ENCODE results near the gene EVI5L. TPM values are rescaled to one million over a fixed set of nuclear protein-coding genes. Genes with fewer than 3 reads are reported as not detected.
A peak's percentile ranks its signal among the peaks of the same experiment; 100 is the strongest.

The EVI5L gene
- total RNA-seq, 2 experiments from 2014 or later: 8.0 to 9.3 TPM

DNA sequence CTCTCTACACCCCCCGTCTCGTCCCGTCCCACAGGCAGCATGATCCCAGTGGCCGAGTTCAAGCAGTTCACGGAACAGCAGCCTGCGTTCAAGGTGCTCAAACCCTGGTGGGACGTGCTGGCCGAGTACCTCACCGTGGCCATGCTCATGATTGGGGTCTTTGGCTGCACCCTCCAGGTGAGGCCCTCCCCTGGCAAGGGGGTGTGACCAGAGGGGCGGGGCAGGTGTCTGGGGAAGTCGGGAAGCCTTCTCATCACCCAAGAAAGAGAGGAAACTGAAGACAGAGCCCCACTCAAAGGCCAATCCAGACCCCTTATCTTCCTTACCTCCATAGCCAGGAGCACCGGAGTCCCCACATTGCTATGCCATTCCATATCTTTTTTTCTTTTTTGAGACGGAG, 65.5 kb downstream of the EVI5L start:
- DNase-seq (no peak), ATAC-seq (no peak)
- H3K27me3 Mint-ChIP-seq (ENCODE audit: low read depth): peaks cover 4% of the 10 kb centered on the region
- ChIA-PET POLR2A (no interaction called here), CTCF (no interaction called here)
- H3K4me3 Mint-ChIP-seq: no peak overlapping the region
- H3K9me3 Mint-ChIP-seq (ENCODE audit: insufficient read depth): no peaks in the 10 kb centered on the region
- H3K36me3 Mint-ChIP-seq (ENCODE audit: low read depth): no peaks in the 10 kb centered on the region
- H3K4me1 Mint-ChIP-seq (ENCODE audit: low read depth): peaks cover 6% of the 10 kb centered on the region
- no peak overlapping the region for H3K27ac Mint-ChIP-seq

- Mint-ChIP-seq H3K27ac (no peak overlapping the region), H3K4me3 (no peak overlapping the region), H3K9me3 (ENCODE audit: insufficient read depth) (no peaks in the 10 kb centered on the region), H3K4me1 (ENCODE audit: low read depth) (peaks cover 6% of the 10 kb centered on the region), H3K36me3 (ENCODE audit: low read depth) (no peaks in the 10 kb centered on the region), H3K27me3 (ENCODE audit: low read depth) (no peaks in the 10 kb centered on the region)
- POLR2A ChIA-PET: interaction anchor here (1.3 kb wide), 1 partner anchor 20 kb away, joined by 4 read pairs; no protein-coding TSS in a partner anchor
- ATAC-seq (no peak), DNase-seq (no peak)
- CTCF ChIA-PET: interaction anchor here (2.5 kb wide), 1 partner anchor 28 kb away, joined by 11 read pairs; no protein-coding TSS in a partner anchor
Measured at GRCh38 chr19:7897292-7897691, 67.3 kb downstream of the EVI5L start.

GRCh38 chr19:7898967-7899366, 68.9 kb downstream of the EVI5L start:
- Mint-ChIP-seq H3K27me3 (ENCODE audit: low read depth) (no peaks in the 10 kb centered on the region), H3K27ac (no peak overlapping the region), H3K9me3 (ENCODE audit: insufficient read depth) (no peaks in the 10 kb centered on the region), H3K36me3 (ENCODE audit: low read depth) (peaks cover 3% of the 10 kb centered on the region), H3K4me3 (no peak overlapping the region), H3K4me1 (ENCODE audit: low read depth) (peaks cover 13% of the 10 kb centered on the region)
- ChIA-PET CTCF (interaction anchor here (1.3 to 2.5 kb wide), 2 partner anchors 21 to 30 kb away, joined by 3 to 11 read pairs; partner anchors contain the start of gene SNAPC2), POLR2A (no interaction called here)
- no peak for ATAC-seq
- DNase-seq: no peak

- DNase-seq: no peak
- Mint-ChIP-seq H3K27ac (no peak overlapping the region), H3K36me3 (ENCODE audit: low read depth) (peaks cover 7% of the 10 kb centered on the region), H3K27me3 (ENCODE audit: low read depth) (no peaks in the 10 kb centered on the region), H3K4me1 (ENCODE audit: low read depth) (peaks cover 16% of the 10 kb centered on the region), H3K4me3 (no peak overlapping the region), H3K9me3 (ENCODE audit: insufficient read depth) (no peaks in the 10 kb centered on the region)
- ChIA-PET CTCF (interaction anchor here (1.1 to 5.1 kb wide), 3 partner anchors 9 to 45 kb away, joined by 3 to 40 read pairs (median 4); no protein-coding TSS in a partner anchor), POLR2A (interaction anchor here (0.9 to 1.1 kb wide), 2 partner anchors 19 to 34 kb away, joined by 3 read pairs; no protein-coding TSS in a partner anchor)
- ATAC-seq: no peak
Measured at GRCh38 chr19:7899751-7900378, 69.8 kb downstream of the EVI5L start.

- ChIA-PET POLR2A (interaction anchor here (0.9 to 1.1 kb wide), 2 partner anchors 20 to 35 kb away, joined by 3 read pairs; no protein-coding TSS in a partner anchor), CTCF (interaction anchor here (1.1 to 5.1 kb wide), 3 partner anchors 9 to 44 kb away, joined by 3 to 40 read pairs (median 4); no protein-coding TSS in a partner anchor)
- no peak for ATAC-seq
- Mint-ChIP-seq H3K4me3 (no peak overlapping the region), H3K27me3 (ENCODE audit: low read depth) (no peaks in the 10 kb centered on the region), H3K9me3 (ENCODE audit: insufficient read depth) (no peaks in the 10 kb centered on the region), H3K36me3 (ENCODE audit: low read depth) (peaks cover 11% of the 10 kb centered on the region), H3K27ac (no peak overlapping the region), H3K4me1 (ENCODE audit: low read depth) (peaks cover 21% of the 10 kb centered on the region)
- DNase-seq: no peak
Measured at GRCh38 chr19:7900401-7900870, 70.4 kb downstream of the EVI5L start.

DNA sequence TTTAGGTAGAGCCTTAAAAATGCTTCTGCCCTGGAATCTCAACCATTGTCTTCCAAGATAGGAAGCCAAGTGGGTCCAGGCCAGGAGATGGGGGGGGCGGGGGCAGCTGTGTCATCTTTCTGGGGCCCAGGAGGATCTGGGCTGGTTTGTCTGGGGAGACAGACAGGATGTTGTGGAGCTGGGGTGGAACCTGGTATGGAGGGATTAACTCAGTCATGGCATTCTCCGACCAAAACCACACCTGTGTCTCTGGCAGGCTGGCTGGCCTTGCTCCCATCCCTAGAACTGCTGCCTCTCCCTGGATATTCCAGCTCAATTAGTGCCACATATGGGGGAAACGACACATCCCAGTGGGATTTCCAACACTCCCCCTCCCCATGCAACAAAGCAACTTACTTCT, 70.9 kb downstream of the EVI5L start:
- CTCF ChIA-PET: interaction anchor here (1.1 to 5.1 kb wide), 5 partner anchors 10 to 48 kb away, joined by 3 to 40 read pairs (median 4); partner anchors contain the start of gene TIMM44
- H3K9me3 Mint-ChIP-seq (ENCODE audit: insufficient read depth): no peaks in the 10 kb centered on the region
- no peaks in the 10 kb centered on the region for H3K27me3 Mint-ChIP-seq (ENCODE audit: low read depth)
- DNase-seq (no peak), ATAC-seq (no peak)
- POLR2A ChIA-PET: interaction anchor here (0.9 to 1.1 kb wide), 2 partner anchors 20 to 35 kb away, joined by 3 read pairs; no protein-coding TSS in a partner anchor
- peaks cover 14% of the 10 kb centered on the region for H3K36me3 Mint-ChIP-seq (ENCODE audit: low read depth)
- peaks cover 25% of the 10 kb centered on the region for H3K4me1 Mint-ChIP-seq (ENCODE audit: low read depth)
- no peak overlapping the region for H3K4me3 Mint-ChIP-seq
- no peak overlapping the region for H3K27ac Mint-ChIP-seq

GRCh38 chr19:7901337-7901736, 71.3 kb downstream of the EVI5L start:
- POLR2A ChIA-PET: no interaction called here
- H3K36me3 Mint-ChIP-seq (ENCODE audit: low read depth): peaks cover 14% of the 10 kb centered on the region
- no peak for DNase-seq
- no peak for ATAC-seq
- no peaks in the 10 kb centered on the region for H3K9me3 Mint-ChIP-seq (ENCODE audit: insufficient read depth)
- no peak overlapping the region for H3K4me3 Mint-ChIP-seq
- no peak overlapping the region for H3K27ac Mint-ChIP-seq
- CTCF ChIA-PET: interaction anchor here (0.6 to 5.1 kb wide), 5 partner anchors 10 to 49 kb away, joined by 3 to 40 read pairs (median 4); partner anchors contain the start of gene TIMM44
- H3K27me3 Mint-ChIP-seq (ENCODE audit: low read depth): no peaks in the 10 kb centered on the region
- peaks cover 26% of the 10 kb centered on the region for H3K4me1 Mint-ChIP-seq (ENCODE audit: low read depth)

DNA sequence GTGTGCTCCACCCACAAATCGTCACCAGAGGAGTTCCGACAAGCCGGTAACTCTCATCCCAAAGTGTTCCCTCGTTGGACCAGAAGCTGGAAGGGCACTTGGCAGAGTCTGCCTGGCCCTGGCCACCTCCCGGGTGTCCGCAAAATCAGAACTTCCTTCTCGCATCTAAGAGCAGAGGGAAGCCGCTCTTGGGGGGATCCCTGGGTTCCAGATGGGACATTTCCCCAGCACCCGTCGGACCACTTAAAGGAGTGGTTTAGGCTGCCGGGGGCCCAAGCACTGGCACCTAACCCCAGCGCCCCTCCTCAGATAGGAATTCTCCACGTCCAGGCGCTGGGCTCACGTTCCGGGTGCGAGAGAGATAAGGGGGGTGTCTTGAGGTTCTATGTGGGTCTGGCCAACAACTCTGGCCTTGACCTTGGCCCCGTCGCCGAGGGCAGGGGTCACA, 72.8 kb downstream of the EVI5L start:
- CTCF ChIA-PET: interaction anchor here (1.0 to 5.1 kb wide), 9 partner anchors 12 to 50 kb away, joined by 3 to 40 read pairs (median 4); partner anchors contain the start of genes SNAPC2 and TIMM44
- no peak for ATAC-seq

GRCh38 chr19:7903244-7904073, 73.4 kb downstream of the EVI5L start, which contains the start of gene MAP2K7:
Gene MAP2K7, plus strand, starts transcription at chr19:7903877. Its CDS starts 68 bp downstream, at chr19:7903945.
- Mint-ChIP-seq H3K4me1 (ENCODE audit: low read depth) (peaks cover 26% of the 10 kb centered on the region), H3K27me3 (ENCODE audit: low read depth) (no peaks in the 10 kb centered on the region), H3K9me3 (ENCODE audit: insufficient read depth) (no peaks in the 10 kb centered on the region), H3K36me3 (ENCODE audit: low read depth) (peaks cover 19% of the 10 kb centered on the region), H3K27ac (peak within 1 kb of the TSS; percentile 95), H3K4me3 (peak within 1 kb of the TSS; percentile 85)
- ATAC-seq (peak; percentile 86), DNase-seq (peak; percentile 100)
- POLR2A ChIA-PET: interaction anchor here (0.6 to 1.5 kb wide), 9 partner anchors 9 to 1014 kb away, joined by 3 to 9 read pairs (median 3); partner anchors contain the start of genes SNAPC2, TGFBR3L and TIMM44
- CTCF ChIA-PET: interaction anchor here (0.6 to 5.1 kb wide), 13 partner anchors 12 to 233 kb away, joined by 3 to 40 read pairs (median 3); partner anchors contain the start of genes SNAPC2 and TRAPPC5

More for the DNA sequence above, 72.8 kb downstream of the EVI5L start:
- Mint-ChIP-seq H3K27ac (peak overlapping the region; percentile 91), H3K9me3 (ENCODE audit: insufficient read depth) (no peaks in the 10 kb centered on the region), H3K27me3 (ENCODE audit: low read depth) (no peaks in the 10 kb centered on the region), H3K4me1 (ENCODE audit: low read depth) (peaks cover 26% of the 10 kb centered on the region), H3K36me3 (ENCODE audit: low read depth) (peaks cover 19% of the 10 kb centered on the region), H3K4me3 (peak overlapping the region; percentile 84)
- POLR2A ChIA-PET: interaction anchor here (0.6 to 1.5 kb wide), 5 partner anchors 13 to 91 kb away, joined by 3 to 9 read pairs (median 6); partner anchors contain the start of gene SNAPC2
- DNase-seq: no peak

DNA sequence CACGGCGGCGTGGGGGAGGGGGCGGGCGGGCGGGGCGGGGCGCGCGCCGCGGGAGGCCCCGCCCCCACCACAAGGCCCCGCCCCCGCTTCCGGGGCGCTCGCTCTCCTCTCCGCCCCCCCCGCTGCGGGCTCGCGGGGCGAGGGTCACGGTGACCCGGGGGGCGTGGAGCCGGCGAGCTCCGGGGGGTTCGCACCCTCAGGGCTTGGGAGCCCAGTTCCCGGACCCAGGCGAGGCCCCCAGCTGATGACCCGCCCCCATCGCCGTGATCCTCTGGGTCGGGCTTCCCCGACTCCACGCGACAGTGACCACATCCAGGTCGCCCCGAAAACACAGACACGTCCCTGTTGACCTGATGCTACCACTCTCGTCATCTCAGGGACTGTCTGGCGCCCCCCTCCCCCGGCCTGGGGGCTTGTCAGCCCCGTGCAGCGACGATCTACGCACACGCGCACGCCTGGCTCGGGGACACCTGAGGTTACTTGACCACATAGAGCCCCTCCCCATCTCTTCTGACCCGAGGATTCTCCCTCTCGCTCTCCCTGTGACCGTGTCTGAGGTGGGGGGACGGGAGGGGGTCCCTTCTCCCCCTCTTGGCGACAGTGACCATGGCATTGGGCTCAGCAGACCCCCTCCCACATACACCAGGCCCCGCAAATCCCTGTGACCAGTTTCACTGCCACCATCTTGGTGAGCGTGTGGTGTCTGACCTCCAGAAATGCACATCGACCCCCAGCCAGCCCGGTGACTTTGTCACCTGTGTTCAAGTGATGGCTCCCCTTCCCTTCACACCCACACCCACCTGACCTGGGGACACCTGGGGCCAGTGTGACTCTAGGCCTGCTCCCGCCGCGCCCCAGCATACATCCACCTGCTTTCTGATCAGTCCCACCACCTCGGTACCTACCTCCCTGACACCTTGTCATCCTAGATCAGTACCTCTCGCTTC, 74.3 kb downstream of the EVI5L start:
- CTCF ChIA-PET: interaction anchor here (0.6 to 5.1 kb wide), 13 partner anchors 12 to 234 kb away, joined by 3 to 40 read pairs (median 3); partner anchors contain the start of genes SNAPC2 and TRAPPC5
- Mint-ChIP-seq H3K4me1 (ENCODE audit: low read depth) (peaks cover 26% of the 10 kb centered on the region), H3K4me3 (peak overlapping the region; percentile 85), H3K9me3 (ENCODE audit: insufficient read depth) (no peaks in the 10 kb centered on the region), H3K27ac (peak overlapping the region; percentile 95), H3K36me3 (ENCODE audit: low read depth) (peaks cover 19% of the 10 kb centered on the region), H3K27me3 (ENCODE audit: low read depth) (no peaks in the 10 kb centered on the region)
- ATAC-seq: peak; percentile 57
- POLR2A ChIA-PET: interaction anchor here (0.7 to 1.5 kb wide), 7 partner anchors 8 to 1015 kb away, joined by 3 to 9 read pairs (median 5); partner anchors contain the start of genes SNAPC2, TGFBR3L and TIMM44
- DNase-seq: peak; percentile 75

Measured in activated CD8-positive, alpha-beta T cell treated with anti-CD3 and anti-CD28 coated beads, Interleukin-2, amount 10 ng/mL, durations not matched to agents 7 days and 5 days (primary cell).